ENCODE data around the gene ANXA5. TPM values are rescaled to one million over a fixed set of nuclear protein-coding genes. Genes with fewer than 3 reads are reported as not detected.
"Not testable (repeated sequence)": the region's sequence is repeated elsewhere in the genome, so short reads cannot be mapped to it uniquely, and the experiment has no call there.

Gene ANXA5
- total RNA-seq, 2 experiments from 2014 or later: 142 to 152 TPM

DNA sequence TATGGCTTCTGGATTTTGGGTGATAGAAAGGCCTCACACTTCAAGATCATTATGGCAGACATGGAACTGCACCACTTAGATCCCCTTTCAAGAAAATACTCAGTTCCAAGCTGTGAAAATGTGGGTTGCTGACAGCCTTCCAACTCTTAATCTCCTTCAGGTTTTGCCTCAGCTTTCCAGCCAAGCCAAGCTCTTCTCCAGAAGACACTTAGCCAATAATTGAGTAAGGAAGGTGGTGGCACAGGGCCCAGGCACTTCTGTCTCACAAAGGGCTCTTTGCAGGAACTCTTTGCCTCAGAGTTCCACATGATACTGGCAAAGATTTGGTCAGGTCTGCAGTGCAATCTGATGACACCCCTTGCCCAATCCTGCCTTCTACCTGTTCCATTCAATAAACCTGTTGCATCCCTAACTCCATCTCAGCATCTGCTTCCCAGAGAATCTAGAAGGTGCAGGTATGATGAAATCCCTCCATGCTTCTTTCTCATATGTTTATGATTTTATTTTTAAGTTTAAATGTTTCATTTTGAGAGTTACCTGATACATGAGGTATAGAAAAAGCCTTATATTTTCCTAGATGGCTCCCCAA lies 30.6 kb downstream of the ANXA5 start:
- ATAC-seq (no peak), DNase-seq (no peak)
- Mint-ChIP-seq H3K9me3 (ENCODE audit: low read depth) (no peaks in the 10 kb centered on the region), H3K27ac (no peak overlapping the region), H3K4me1 (no peaks in the 10 kb centered on the region), H3K4me3 (no peak overlapping the region), H3K27me3 (no peaks in the 10 kb centered on the region), H3K36me3 (peaks cover 29% of the 10 kb centered on the region)
- CTCF ChIA-PET: no interaction called here

GRCh38 chr4:121665371-121665770 lies 31.4 kb downstream of the ANXA5 start:
- Mint-ChIP-seq H3K27me3 (no peaks in the 10 kb centered on the region), H3K4me1 (peaks cover 4% of the 10 kb centered on the region), H3K9me3 (ENCODE audit: low read depth) (no peaks in the 10 kb centered on the region), H3K27ac (no peak overlapping the region), H3K36me3 (peaks cover 28% of the 10 kb centered on the region), H3K4me3 (no peak overlapping the region)
- CTCF ChIA-PET: interaction anchor here (0.9 kb wide), 1 partner anchor 71 kb away, joined by 3 read pairs; no protein-coding TSS in a partner anchor
- ATAC-seq (no peak), DNase-seq (no peak)

DNA sequence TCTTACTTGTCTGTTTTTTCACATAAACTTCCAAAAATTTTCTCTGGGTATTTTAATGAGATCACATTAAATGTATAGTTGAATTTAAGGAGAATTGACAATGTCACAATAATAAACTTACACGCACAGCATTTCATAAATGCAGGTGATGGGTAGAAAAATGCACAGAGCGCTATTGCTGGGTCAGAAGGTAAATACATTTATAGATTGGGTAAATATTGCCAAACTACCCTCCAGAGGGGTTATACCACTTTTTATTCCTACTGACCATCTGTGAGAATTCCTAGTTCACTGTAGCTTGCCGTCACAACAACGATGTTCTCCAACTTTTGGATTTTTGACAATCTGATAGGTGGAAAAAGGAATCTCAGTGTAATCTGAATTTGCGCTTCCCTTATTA lies 34.6 kb downstream of the ANXA5 start:
- ATAC-seq (no peak), DNase-seq (no peak)
- Mint-ChIP-seq H3K9me3 (ENCODE audit: low read depth) (no peaks in the 10 kb centered on the region), H3K27me3 (peaks cover 2% of the 10 kb centered on the region), H3K36me3 (peaks cover 12% of the 10 kb centered on the region), H3K4me1 (peaks cover 4% of the 10 kb centered on the region), H3K27ac (no peak overlapping the region), H3K4me3 (no peak overlapping the region)
- CTCF ChIA-PET: no interaction called here

DNA sequence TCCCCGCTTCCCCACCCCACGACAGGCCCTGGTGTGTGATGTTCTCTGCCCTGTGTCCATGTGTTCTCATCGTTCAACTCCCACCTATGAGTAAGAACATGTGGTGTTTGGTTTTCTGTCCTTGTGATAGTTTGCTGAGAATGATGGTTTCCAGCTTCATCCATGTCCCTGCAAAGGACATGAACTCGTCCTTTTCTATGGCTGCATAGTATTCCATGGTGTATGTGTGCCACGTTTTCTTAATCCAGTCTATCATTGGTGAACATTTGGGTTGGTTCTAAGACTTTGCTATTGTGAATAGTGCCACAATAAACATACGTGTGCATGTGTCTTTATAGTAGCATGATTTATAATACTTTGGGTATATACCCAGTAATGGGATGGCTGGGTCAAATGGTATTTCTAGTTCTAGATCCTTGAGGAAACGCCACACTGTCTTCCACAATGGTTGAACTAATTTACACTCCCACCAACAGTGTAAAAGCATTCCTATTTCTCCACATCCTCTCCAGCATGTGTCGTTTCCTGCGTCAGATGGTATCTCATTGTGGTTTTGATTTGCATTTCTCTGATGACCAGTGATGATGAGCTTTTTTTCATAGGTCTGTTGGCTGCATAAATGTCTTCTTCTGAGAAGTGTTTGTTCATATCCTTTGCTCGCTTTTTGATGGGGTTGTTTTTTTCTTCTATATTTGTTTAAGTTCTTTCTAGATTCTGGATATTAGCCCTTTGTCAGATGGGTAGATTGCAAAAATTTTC lies 36.4 kb downstream of the ANXA5 start:
- H3K4me3 Mint-ChIP-seq; DNase-seq; H3K36me3 Mint-ChIP-seq; H3K4me1 Mint-ChIP-seq; ATAC-seq; H3K27me3 Mint-ChIP-seq; H3K9me3 Mint-ChIP-seq (ENCODE audit: low read depth); CTCF ChIA-PET; H3K27ac Mint-ChIP-seq: not testable (repeated sequence)

DNA sequence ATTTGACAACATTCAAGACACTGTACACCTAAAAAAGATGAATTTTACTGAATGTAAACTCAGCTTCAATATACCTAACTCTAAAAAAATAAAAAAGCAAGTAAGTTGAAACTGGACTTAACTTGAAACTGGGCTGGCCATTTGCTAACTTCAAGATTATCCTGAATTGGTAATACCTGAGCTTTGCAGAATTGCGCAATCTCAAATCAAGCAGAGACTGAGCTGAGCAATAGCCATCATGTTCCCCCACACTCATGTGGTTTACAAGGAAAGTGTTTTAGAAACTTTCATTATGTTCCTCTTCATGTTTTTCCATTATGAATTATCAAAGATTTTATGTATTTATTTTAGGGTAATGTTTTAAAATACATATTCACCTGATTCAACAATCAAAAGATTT lies 38.7 kb downstream of the ANXA5 start:
- H3K27ac Mint-ChIP-seq: no peak overlapping the region
- H3K4me1 Mint-ChIP-seq: peaks cover 4% of the 10 kb centered on the region
- DNase-seq (no peak), ATAC-seq (no peak)
- no peak overlapping the region for H3K4me3 Mint-ChIP-seq
- CTCF ChIA-PET: no interaction called here
- peaks cover 2% of the 10 kb centered on the region for H3K27me3 Mint-ChIP-seq
- no peaks in the 10 kb centered on the region for H3K9me3 Mint-ChIP-seq (ENCODE audit: low read depth)
- H3K36me3 Mint-ChIP-seq: no peaks in the 10 kb centered on the region

DNA sequence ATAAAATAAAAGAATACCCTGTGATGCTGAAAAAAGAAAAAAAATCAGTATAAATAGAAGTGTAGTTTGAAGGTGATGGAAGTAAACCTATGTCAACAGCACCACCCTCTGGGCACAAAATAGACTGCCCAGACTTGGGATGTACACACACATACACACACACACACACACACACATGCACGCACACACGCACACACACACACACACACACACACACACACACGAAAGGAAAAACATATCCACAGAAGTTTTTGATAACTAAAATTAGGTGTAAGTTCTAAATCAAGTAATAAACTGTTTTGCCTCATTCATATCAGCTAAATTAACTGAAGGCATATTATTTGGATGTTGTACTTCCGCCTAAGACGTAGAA lies 40.5 kb downstream of the ANXA5 start:
- H3K27me3 Mint-ChIP-seq: peaks cover 2% of the 10 kb centered on the region

GRCh38 chr4:121655320-121656268 lies 41.2 kb downstream of the ANXA5 start:
- ATAC-seq: no peak
- Mint-ChIP-seq H3K4me3 (no peak overlapping the region), H3K9me3 (ENCODE audit: low read depth) (no peaks in the 10 kb centered on the region), H3K27me3 (peaks cover 5% of the 10 kb centered on the region), H3K27ac (no peak overlapping the region), H3K36me3 (no peaks in the 10 kb centered on the region), H3K4me1 (peaks cover 2% of the 10 kb centered on the region)
- CTCF ChIA-PET: interaction anchor here (2.0 to 2.4 kb wide), 2 partner anchors 172 to 193 kb away, joined by 12 to 13 read pairs; no protein-coding TSS in a partner anchor
- no peak for DNase-seq

More for the DNA sequence above, 40.5 kb downstream of the ANXA5 start:
- Mint-ChIP-seq H3K4me3 (no peak overlapping the region), H3K36me3 (no peaks in the 10 kb centered on the region), H3K27ac (no peak overlapping the region), H3K9me3 (ENCODE audit: low read depth) (no peaks in the 10 kb centered on the region), H3K4me1 (peaks cover 4% of the 10 kb centered on the region)
- ATAC-seq (peak; percentile 39), DNase-seq (peak; percentile 53)
- CTCF ChIA-PET: interaction anchor here (2.0 to 2.4 kb wide), 2 partner anchors 172 to 193 kb away, joined by 12 to 13 read pairs; no protein-coding TSS in a partner anchor

GRCh38 chr4:121654738-121655137 lies 42.0 kb downstream of the ANXA5 start:
- DNase-seq (no peak), ATAC-seq (no peak)
- H3K27me3 Mint-ChIP-seq: peaks cover 5% of the 10 kb centered on the region
- H3K4me3 Mint-ChIP-seq: no peak overlapping the region
- no peaks in the 10 kb centered on the region for H3K4me1 Mint-ChIP-seq
- H3K27ac Mint-ChIP-seq: no peak overlapping the region
- H3K36me3 Mint-ChIP-seq: no peaks in the 10 kb centered on the region
- CTCF ChIA-PET: interaction anchor here (0.8 to 2.4 kb wide), 3 partner anchors 171 to 192 kb away, joined by 3 to 13 read pairs (median 12); no protein-coding TSS in a partner anchor
- H3K9me3 Mint-ChIP-seq (ENCODE audit: low read depth): no peaks in the 10 kb centered on the region

- Mint-ChIP-seq H3K27me3 (peaks cover 7% of the 10 kb centered on the region), H3K36me3 (no peaks in the 10 kb centered on the region), H3K4me3 (no peak overlapping the region), H3K27ac (no peak overlapping the region), H3K9me3 (ENCODE audit: low read depth) (no peaks in the 10 kb centered on the region), H3K4me1 (no peaks in the 10 kb centered on the region)
- DNase-seq (no peak), ATAC-seq (no peak)
- CTCF ChIA-PET: interaction anchor here (0.8 kb wide), 1 partner anchor 191 kb away, joined by 3 read pairs; no protein-coding TSS in a partner anchor
Measured at GRCh38 chr4:121653986-121654385, 42.8 kb downstream of the ANXA5 start.

- CTCF ChIA-PET: interaction anchor here (1.4 kb wide), 1 partner anchor 72 kb away, joined by 3 read pairs; no protein-coding TSS in a partner anchor
- DNase-seq (no peak), ATAC-seq (no peak)
- no peaks in the 10 kb centered on the region for H3K4me1 Mint-ChIP-seq
- no peak overlapping the region for H3K27ac Mint-ChIP-seq
- H3K27me3 Mint-ChIP-seq: peaks cover 6% of the 10 kb centered on the region
- H3K36me3 Mint-ChIP-seq: no peaks in the 10 kb centered on the region
- no peak overlapping the region for H3K4me3 Mint-ChIP-seq
- no peaks in the 10 kb centered on the region for H3K9me3 Mint-ChIP-seq (ENCODE audit: low read depth)
Measured at GRCh38 chr4:121653214-121653613, 43.6 kb downstream of the ANXA5 start.

DNA sequence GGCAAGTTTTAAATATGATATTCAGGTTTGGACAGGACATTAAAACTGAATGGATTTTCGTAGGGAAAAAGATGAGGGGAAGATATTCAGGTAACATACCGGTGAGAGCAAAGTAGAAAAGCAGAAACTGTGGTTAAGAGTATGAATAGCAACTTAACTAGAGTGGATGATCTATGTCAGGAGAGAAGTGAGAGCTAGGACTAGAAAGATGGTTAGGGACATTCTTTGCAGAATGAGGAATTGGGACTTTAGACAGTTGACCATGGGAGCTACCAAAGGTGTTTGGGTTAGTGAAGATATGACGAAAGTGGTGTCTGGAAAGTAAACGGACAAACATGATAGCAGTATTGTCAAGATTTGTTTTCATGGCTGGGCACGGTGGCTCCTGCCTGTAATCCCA lies 45.2 kb downstream of the ANXA5 start:
- H3K27me3 Mint-ChIP-seq: peaks cover 11% of the 10 kb centered on the region
- no peaks in the 10 kb centered on the region for H3K36me3 Mint-ChIP-seq
- no peak overlapping the region for H3K4me3 Mint-ChIP-seq
- CTCF ChIA-PET: interaction anchor here (0.7 kb wide), 1 partner anchor 566 kb away, joined by 3 read pairs; no protein-coding TSS in a partner anchor
- ATAC-seq (no peak), DNase-seq (no peak)
- no peaks in the 10 kb centered on the region for H3K9me3 Mint-ChIP-seq (ENCODE audit: low read depth)
- H3K4me1 Mint-ChIP-seq: no peaks in the 10 kb centered on the region
- H3K27ac Mint-ChIP-seq: no peak overlapping the region

DNA sequence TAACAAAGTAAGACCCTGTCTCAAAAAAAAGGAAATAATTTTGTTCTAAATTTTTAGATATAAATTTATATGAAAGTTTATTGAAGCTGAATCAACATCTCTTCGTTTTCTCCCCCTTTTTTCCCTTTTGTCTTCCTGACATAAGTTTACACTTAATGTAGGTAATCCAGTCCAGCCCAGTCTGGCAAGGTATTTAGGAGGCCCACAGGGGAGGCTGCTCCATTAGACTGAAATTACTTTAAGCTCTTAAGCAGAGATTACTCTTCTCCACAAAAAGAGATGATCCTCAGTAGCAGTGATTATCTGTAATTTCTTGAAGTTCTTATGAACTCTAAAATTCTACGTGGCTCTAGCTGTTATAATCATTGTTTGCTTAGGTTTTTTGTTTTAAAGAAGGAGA lies 46.0 kb downstream of the ANXA5 start:
- H3K27ac Mint-ChIP-seq: no peak overlapping the region
- H3K4me1 Mint-ChIP-seq: no peaks in the 10 kb centered on the region
- no peak for ATAC-seq
- DNase-seq: no peak
- H3K9me3 Mint-ChIP-seq (ENCODE audit: low read depth): no peaks in the 10 kb centered on the region
- peaks cover 11% of the 10 kb centered on the region for H3K27me3 Mint-ChIP-seq
- CTCF ChIA-PET: interaction anchor here (0.7 kb wide), 1 partner anchor 280 kb away, joined by 3 read pairs; no protein-coding TSS in a partner anchor
- no peaks in the 10 kb centered on the region for H3K36me3 Mint-ChIP-seq
- no peak overlapping the region for H3K4me3 Mint-ChIP-seq

DNA sequence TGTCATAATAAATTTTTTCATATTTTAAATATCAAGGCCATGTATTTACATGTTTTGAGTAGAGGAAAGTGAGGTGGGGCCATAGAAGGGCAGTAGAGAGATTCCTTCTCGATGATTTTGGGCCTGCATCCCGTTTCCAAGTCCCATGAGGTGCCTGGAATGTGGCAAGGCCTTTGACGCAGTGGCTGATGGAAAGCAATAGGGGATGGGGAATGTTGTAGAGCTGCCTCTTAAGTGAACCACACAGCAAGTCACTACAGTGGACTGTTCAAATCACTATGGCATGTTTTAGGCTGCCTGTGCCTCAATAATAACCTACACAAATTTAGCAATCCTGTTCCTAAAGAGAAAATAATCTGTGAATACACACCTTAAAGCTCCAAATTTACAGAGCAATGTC lies 48.3 kb downstream of the ANXA5 start:
- peaks cover 15% of the 10 kb centered on the region for H3K27me3 Mint-ChIP-seq
- DNase-seq (no peak), ATAC-seq (no peak)
- H3K4me1 Mint-ChIP-seq: no peaks in the 10 kb centered on the region
- no peak overlapping the region for H3K27ac Mint-ChIP-seq
- no peak overlapping the region for H3K4me3 Mint-ChIP-seq
- H3K9me3 Mint-ChIP-seq (ENCODE audit: low read depth): no peaks in the 10 kb centered on the region
- CTCF ChIA-PET: no interaction called here
- H3K36me3 Mint-ChIP-seq: no peaks in the 10 kb centered on the region

All from activated CD8-positive, alpha-beta memory T cell treated with anti-CD3 and anti-CD28 coated beads, Interleukin-2, amount 10 ng/mL, durations not matched to agents 7 days and 5 days (primary cell).